ENCODE measurements around the gene LRBA. TPM values are rescaled to one million over a fixed set of nuclear protein-coding genes. Genes with fewer than 3 reads are reported as not detected.

The LRBA gene
- total RNA-seq, 1 donor from 2014 or later = 103 TPM

DNA sequence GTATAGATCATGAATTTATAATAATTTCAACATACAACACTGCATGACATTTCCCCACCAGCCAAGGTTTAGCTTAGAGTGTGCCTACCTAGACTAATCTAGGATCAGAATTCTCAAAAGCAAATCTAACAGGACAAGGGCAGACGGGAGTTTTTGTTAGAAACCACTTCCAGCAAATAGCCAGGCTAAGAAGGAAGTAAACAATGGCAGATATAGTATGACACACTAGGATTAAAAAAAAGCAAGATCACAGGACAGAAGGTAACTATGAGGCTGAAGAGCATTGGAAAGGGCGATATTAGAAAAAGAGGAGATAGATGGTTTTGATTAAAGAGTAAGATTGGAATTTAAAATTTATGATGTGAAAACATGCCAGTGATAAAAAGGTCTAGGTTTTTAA is 124.8 kb downstream of the LRBA start:
- no peaks in the 10 kb centered on the region for H3K27me3 ChIP-seq (ENCODE audit: control insufficient read depth, insufficient read depth, low read length)
- no peaks in the 10 kb centered on the region for H3K36me3 ChIP-seq (ENCODE audit: control insufficient read depth, insufficient read depth, low read length)
- no peak for TF ChIP-seq CTCF (IDR thresholded peaks at IDR 0.05; ENCODE audit: insufficient read depth, low read length, severe bottlenecking)
- DNase-seq (ENCODE audit: low read depth) = no peak
- no peak for FAIRE-seq
- no peak overlapping the region for H3K4me3 ChIP-seq (ENCODE audit: low read depth, low read length)

GRCh38 chr4:150889306-150889705 is 125.8 kb downstream of the LRBA start:
- DNase-seq (ENCODE audit: low read depth) (no peak), FAIRE-seq (no peak)
- Histone ChIP-seq H3K36me3 (ENCODE audit: control insufficient read depth, insufficient read depth, low read length) (no peaks in the 10 kb centered on the region), H3K4me3 (ENCODE audit: low read depth, low read length) (no peak overlapping the region), H3K27me3 (ENCODE audit: control insufficient read depth, insufficient read depth, low read length) (no peaks in the 10 kb centered on the region)
- no peak for TF ChIP-seq CTCF (IDR thresholded peaks at IDR 0.05; ENCODE audit: insufficient read depth, low read length, severe bottlenecking)

DNA sequence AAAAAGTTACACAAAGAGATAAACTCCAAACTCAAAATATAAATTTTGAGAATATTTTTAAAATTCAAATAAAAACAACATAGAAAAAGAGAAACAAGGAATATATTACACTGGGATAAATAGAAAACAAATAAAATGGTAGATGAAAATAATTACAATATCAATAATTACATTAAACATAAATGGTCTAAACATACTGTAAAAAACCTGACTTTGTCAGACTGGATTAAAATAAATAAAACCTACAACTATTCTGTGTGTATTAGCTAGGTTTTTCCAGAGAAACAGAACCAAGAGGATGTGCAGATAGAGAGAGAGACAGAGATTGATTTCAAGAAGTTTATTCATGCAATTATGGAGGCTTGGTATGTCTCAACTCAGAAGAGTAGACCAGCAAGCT is 126.5 kb downstream of the LRBA start:
- no peak overlapping the region for H3K4me3 ChIP-seq (ENCODE audit: low read depth, low read length)
- FAIRE-seq (no peak), DNase-seq (ENCODE audit: low read depth) (no peak)

DNA sequence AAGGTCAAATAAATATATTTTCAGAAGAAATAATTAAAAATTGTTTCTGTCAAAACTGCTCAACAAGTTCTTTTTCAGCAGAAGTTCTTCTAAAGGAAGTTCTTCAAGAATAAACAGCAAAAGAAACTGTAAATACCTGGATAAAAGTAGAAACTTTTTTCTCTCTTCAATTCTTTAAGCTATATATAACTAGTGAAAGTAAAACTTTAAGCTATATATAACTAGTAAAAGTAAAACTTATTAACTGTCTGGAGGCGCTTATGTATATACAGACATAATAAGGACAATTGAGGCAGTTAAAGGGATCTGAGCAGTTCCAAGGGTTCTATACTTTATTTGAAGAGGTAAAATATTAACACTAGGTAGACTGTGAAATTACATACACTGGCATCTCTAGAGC is 126.9 kb downstream of the LRBA start:
- FAIRE-seq (no peak), DNase-seq (ENCODE audit: low read depth) (no peak)
- Histone ChIP-seq H3K27me3 (ENCODE audit: control insufficient read depth, insufficient read depth, low read length) (no peaks in the 10 kb centered on the region), H3K36me3 (ENCODE audit: control insufficient read depth, insufficient read depth, low read length) (no peaks in the 10 kb centered on the region), H3K4me3 (ENCODE audit: low read depth, low read length) (no peak overlapping the region)
- TF ChIP-seq CTCF (IDR thresholded peaks at IDR 0.05; ENCODE audit: insufficient read depth, low read length, severe bottlenecking) = no peak

More for the DNA sequence above, 126.5 kb downstream of the LRBA start:
- no peak for TF ChIP-seq CTCF (IDR thresholded peaks at IDR 0.05; ENCODE audit: insufficient read depth, low read length, severe bottlenecking)
- Histone ChIP-seq H3K27me3 (ENCODE audit: control insufficient read depth, insufficient read depth, low read length) (no peaks in the 10 kb centered on the region), H3K36me3 (ENCODE audit: control insufficient read depth, insufficient read depth, low read length) (no peaks in the 10 kb centered on the region)

- Histone ChIP-seq H3K4me3 (ENCODE audit: low read depth, low read length) (no peak overlapping the region), H3K36me3 (ENCODE audit: control insufficient read depth, insufficient read depth, low read length) (no peaks in the 10 kb centered on the region), H3K27me3 (ENCODE audit: control insufficient read depth, insufficient read depth, low read length) (no peaks in the 10 kb centered on the region)
- FAIRE-seq = no peak
- TF ChIP-seq CTCF (IDR thresholded peaks at IDR 0.05; ENCODE audit: insufficient read depth, low read length, severe bottlenecking) = no peak
- no peak for DNase-seq (ENCODE audit: low read depth)
Observed at GRCh38 chr4:150886597-150886996, 128.5 kb downstream of the LRBA start.

DNA sequence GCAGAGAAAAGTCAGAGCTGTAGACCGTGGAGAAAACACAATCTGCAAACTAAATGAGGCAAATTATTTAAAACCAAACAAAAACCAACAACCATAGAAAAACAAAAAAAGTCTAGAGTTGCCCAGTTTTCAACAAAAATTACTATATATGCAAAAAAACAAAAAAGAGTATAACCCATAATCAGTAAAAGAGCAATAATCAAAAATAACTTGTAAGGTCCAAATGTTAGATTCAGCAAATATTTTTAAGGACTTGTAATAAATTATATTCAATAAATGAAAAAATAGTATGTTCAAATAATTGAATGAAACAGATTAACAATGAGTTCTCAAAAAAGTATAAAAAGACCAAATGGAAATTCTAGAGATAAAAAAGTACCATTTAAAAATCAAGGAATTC is 130.5 kb downstream of the LRBA start:
- no peaks in the 10 kb centered on the region for H3K36me3 ChIP-seq (ENCODE audit: control insufficient read depth, insufficient read depth, low read length)
- TF ChIP-seq CTCF (IDR thresholded peaks at IDR 0.05; ENCODE audit: insufficient read depth, low read length, severe bottlenecking) = no peak
- no peaks in the 10 kb centered on the region for H3K27me3 ChIP-seq (ENCODE audit: control insufficient read depth, insufficient read depth, low read length)
- no peak overlapping the region for H3K4me3 ChIP-seq (ENCODE audit: low read depth, low read length)
- FAIRE-seq = no peak
- DNase-seq (ENCODE audit: low read depth) = no peak

Measured in bronchial epithelial cell (primary cell).